HG03378 (cell line): ENCODE measurements around the gene PEX26.

Experiments used
- ATAC-seq: cut with Tn5 transposase; IDR thresholded peaks from one replicate; pipeline ENCODE4 v1.9.1; 2021; ENCODE audit warnings: mild to moderate bottlenecking, moderate library complexity; ENCODE audit not compliant: unreplicated experiment

The PEX26 gene

DNA sequence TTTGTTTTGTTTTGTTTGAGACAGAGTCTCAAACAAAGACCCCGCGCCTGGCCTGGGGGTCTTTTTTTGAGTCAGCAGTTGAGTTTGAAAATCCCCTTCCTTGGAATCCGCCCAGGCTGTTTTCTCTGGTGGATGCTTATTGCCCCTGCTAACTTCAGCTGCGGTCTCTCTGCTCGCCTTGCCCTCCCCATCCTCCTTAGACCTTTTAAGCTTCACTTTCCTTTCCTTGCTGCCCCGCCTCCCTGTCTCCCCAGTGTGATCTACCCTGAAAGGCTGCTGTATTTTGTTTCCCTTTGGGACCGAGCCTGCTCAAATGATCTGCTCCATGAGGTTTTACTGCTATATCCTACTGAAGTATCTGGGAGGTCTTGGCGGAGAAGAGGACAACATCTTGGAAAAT is 74.7 kb downstream of the PEX26 start:
- ATAC-seq = no peak

DNA sequence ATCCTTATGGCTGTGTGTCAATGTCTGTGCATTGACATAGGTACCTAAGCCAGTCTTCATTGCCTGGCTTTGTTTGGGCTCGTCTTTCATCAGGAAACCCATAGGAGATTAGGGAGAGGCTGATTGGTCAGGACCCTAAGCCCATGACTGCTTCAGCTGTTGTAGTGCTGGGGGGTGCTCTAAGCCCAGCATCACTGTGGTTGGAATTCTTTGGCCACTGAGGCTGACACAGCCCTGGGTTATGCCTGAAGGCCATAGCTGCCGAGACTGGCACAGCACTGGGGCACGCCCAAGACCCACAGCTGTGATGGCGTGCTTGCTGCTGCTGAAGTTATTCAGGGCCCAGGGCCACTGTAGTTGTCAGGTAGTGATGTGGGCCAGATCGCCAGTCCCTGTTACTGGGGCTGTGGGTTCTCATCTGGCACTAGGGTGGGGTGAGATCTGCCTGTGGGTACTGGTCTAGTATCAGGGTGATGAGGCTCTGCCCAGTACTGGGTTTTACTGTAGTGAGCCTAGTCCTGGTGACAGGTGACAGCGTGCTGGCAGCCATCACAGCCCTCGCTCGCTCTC is 77.1 kb downstream of the PEX26 start:
- no peak for ATAC-seq
